Fibroblast of villous mesenchyme (primary cell): Measurements from ENCODE around the gene PEA15. TPM values are rescaled to one million over a fixed set of nuclear protein-coding genes. Genes with fewer than 3 reads are reported as not detected.

Source experiments
- DNase-seq: peaks from one replicate; pipeline ENCODE4 v3.0.0-alpha.2; 2010; ENCODE audit warnings: low read depth
- H3K4me3 ChIP-seq: 2 replicates; pipeline ENCODE4 v1.5.1; 2011; ENCODE audit warnings: low read depth, mild to moderate bottlenecking, low read length
- CTCF ChIP-seq: IDR thresholded peaks from 2 replicates; pipeline ENCODE4 v1.5.1; 2012; ENCODE audit warnings: low read depth, mild to moderate bottlenecking, low read length; ENCODE audit not compliant: insufficient read depth
- total RNA-seq: library from RNA; depleted of rRNA; stranded (reverse); fragments of >200 nt; gene quantifications from 2 replicates; pipeline ENCODE4 v1.2.3, GENCODE V29; 2012

The PEA15 gene
- total RNA-seq, 1 donor: 138 TPM

- peak; percentile 98 for DNase-seq
- peak within 1 kb of the TSS; percentile 100 for H3K4me3 ChIP-seq
- no peak for TF ChIP-seq CTCF
Observed at GRCh38 chr1:160261893-160262794, 57.0 kb downstream of the PEA15 start, which contains the start of gene DCAF8. Gene DCAF8, minus strand, starts transcription at chr1:160262549. Its CDS starts 18,541 bp downstream, at chr1:160244008.

- no peak overlapping the region for H3K4me3 ChIP-seq
- no peak for TF ChIP-seq CTCF
- no peak for DNase-seq
Observed at GRCh38 chr1:160264795-160265307, 59.7 kb downstream of the PEA15 start.

Other genes with a start within 250 kb of the PEA15 start
- gene PIGM, start 173.4 kb upstream of the PEA15 start, total RNA-seq: 4.2 and 6.0 TPM in 2 replicates
- under 0.01 TPM in 1 of 2 replicates, not detected in the other for gene KCNJ10, start 135.2 kb upstream of the PEA15 start, total RNA-seq
- not detected in 2 replicates for gene KCNJ9, start 123.8 kb upstream of the PEA15 start, total RNA-seq
- 13.9 and 14.7 TPM in 2 replicates for gene IGSF8, start 106.8 kb upstream of the PEA15 start, total RNA-seq
- not detected in 2 replicates for gene ATP1A2, start 89.6 kb upstream of the PEA15 start, total RNA-seq
- not detected in 2 replicates for gene ATP1A4, start 53.8 kb upstream of the PEA15 start, total RNA-seq
- not detected in 2 replicates for gene CASQ1, start 14.8 kb upstream of the PEA15 start, total RNA-seq
- gene DCAF8, start 57.2 kb downstream of the PEA15 start, total RNA-seq: 68.6 and 75.1 TPM in 2 replicates
- gene PEX19, start 79.7 kb downstream of the PEA15 start, total RNA-seq: 39.6 and 51.0 TPM in 2 replicates
- 295 and 322 TPM in 2 replicates for gene COPA, start 137.9 kb downstream of the PEA15 start, total RNA-seq
- gene NCSTN, start 138.0 kb downstream of the PEA15 start, total RNA-seq: 109 and 165 TPM in 2 replicates
- gene NHLH1, start 161.7 kb downstream of the PEA15 start, total RNA-seq: under 0.01 TPM in 1 of 2 replicates, not detected in the other
- not detected in 2 replicates for gene VANGL2, start 195.2 kb downstream of the PEA15 start, total RNA-seq